BJ (cell line): ENCODE results near the gene TMED4. TPM values are rescaled to one million over a fixed set of nuclear protein-coding genes. Genes with fewer than 3 reads are reported as not detected.

Experiments
- CTCF ChIA-PET: fragments of 350-600 bp; formaldehyde crosslinking; extraction: SDS; loops from one replicate; lab custom pipeline; 2021; ENCODE audit warnings: antibody characterized with exemption, inconsistent platforms; lab: Yijun Ruan, JAX
- POLR2A ChIA-PET: fragments of 300-600 bp; sonication (Branson Sonifier 250); formaldehyde crosslinking; extraction: SDS; loops from one replicate; lab custom pipeline; 2021; ENCODE audit warnings: antibody characterized with exemption; lab: Charles Lee
- DNase-seq: peaks from one replicate; pipeline ENCODE4 v3.0.0-alpha.2; 2011; ENCODE audit warnings: low read depth
- H3K27me3 ChIP-seq: 2 replicates; pipeline ENCODE4 v1.6.0; 2011; ENCODE audit warnings: low read length; ENCODE audit not compliant: control insufficient read depth, insufficient read depth
- H3K36me3 ChIP-seq: 2 replicates; pipeline ENCODE4 v1.5.1; 2011; ENCODE audit warnings: low read length; ENCODE audit not compliant: control insufficient read depth, insufficient read depth
- H3K4me3 ChIP-seq: 2 replicates; pipeline ENCODE4 v1.5.1; 2011; ENCODE audit warnings: low read depth, mild to moderate bottlenecking, control low read depth, low read length
- CTCF ChIP-seq: IDR thresholded peaks from 2 replicates; pipeline ENCODE4 v1.5.1; 2011; ENCODE audit warnings: low read depth, mild to moderate bottlenecking, control low read depth, inconsistent platforms, low read length, moderate library complexity; ENCODE audit not compliant: insufficient read depth
- polyA plus RNA-seq: library from polyadenylated mRNA; depleted of rRNA; stranded (reverse); fragments of >200 nt; gene quantifications from 2 replicates; pipeline ENCODE4 v1.2.3, GENCODE V29; 2011; rRNA removed

The TMED4 gene
- polyA plus RNA-seq, 1 experiment: 80.9 TPM

- Histone ChIP-seq H3K4me3 (no peak overlapping the region), H3K36me3 (no peaks in the 10 kb centered on the region), H3K27me3 (no peaks in the 10 kb centered on the region)
- POLR2A ChIA-PET: no interaction called here
- DNase-seq: no peak
- CTCF ChIA-PET: interaction anchor here (0.8 to 1.6 kb wide), 8 partner anchors 11 to 294 kb away, joined by 3 to 6 read pairs (median 3); no protein-coding TSS in a partner anchor
- no peak for TF ChIP-seq CTCF
Measured at GRCh38 chr7:44534087-44534486, 47.9 kb downstream of the TMED4 start.

- TF ChIP-seq CTCF: no peak
- H3K36me3 ChIP-seq: no peaks in the 10 kb centered on the region
- no peaks in the 10 kb centered on the region for H3K27me3 ChIP-seq
- ChIA-PET POLR2A (no interaction called here), CTCF (interaction anchor here (0.8 to 1.2 kb wide), 3 partner anchors 12 to 203 kb away, joined by 3 read pairs; no protein-coding TSS in a partner anchor)
- no peak for DNase-seq
- no peak overlapping the region for H3K4me3 ChIP-seq
Measured at GRCh38 chr7:44533301-44534055, 48.6 kb downstream of the TMED4 start.

GRCh38 chr7:44531421-44532380 lies 50.3 kb downstream of the TMED4 start:
- no peak for TF ChIP-seq CTCF
- Histone ChIP-seq H3K4me3 (no peak overlapping the region), H3K27me3 (no peaks in the 10 kb centered on the region), H3K36me3 (no peaks in the 10 kb centered on the region)
- no peak for DNase-seq
- POLR2A ChIA-PET: no interaction called here
- CTCF ChIA-PET: no interaction called here

GRCh38 chr7:44530990-44531389 lies 51.0 kb downstream of the TMED4 start:
- H3K4me3 ChIP-seq: no peak overlapping the region
- POLR2A ChIA-PET: no interaction called here
- H3K27me3 ChIP-seq: no peaks in the 10 kb centered on the region
- CTCF ChIA-PET: no interaction called here
- H3K36me3 ChIP-seq: no peaks in the 10 kb centered on the region
- no peak for DNase-seq
- TF ChIP-seq CTCF: no peak

Other genes with a start within 250 kb of the TMED4 start
- 78.2 and 82.8 TPM in 2 replicates for gene NUDCD3, start 91.6 kb downstream of the TMED4 start, polyA plus RNA-seq
- not detected in 2 replicates for gene NPC1L1, start 40.9 kb downstream of the TMED4 start, polyA plus RNA-seq
- gene DDX56, start 8.3 kb downstream of the TMED4 start, polyA plus RNA-seq: 56.8 and 77.3 TPM in 2 replicates
- 32.0 and 51.3 TPM in 2 replicates for gene OGDH, start 24.4 kb upstream of the TMED4 start, polyA plus RNA-seq
- 4.4 and 7.4 TPM in 2 replicates for gene ZMIZ2, start 166.6 kb upstream of the TMED4 start, polyA plus RNA-seq
- 3,555 and 5,521 TPM in 2 replicates for gene PPIA, start 214.4 kb upstream of the TMED4 start, polyA plus RNA-seq